CD4-positive, alpha-beta T cell treated with Interleukin-17A for 1 hour (primary cell): ENCODE data around the gene SSR2.
"Not testable (repeated sequence)": the region's sequence is repeated elsewhere in the genome, so short reads cannot be mapped to it uniquely, and the experiment has no call there.

Source experiments
- DNase-seq: peaks from one replicate; pipeline ENCODE4 v3.0.0-alpha.2; 2020

The SSR2 gene

DNA sequence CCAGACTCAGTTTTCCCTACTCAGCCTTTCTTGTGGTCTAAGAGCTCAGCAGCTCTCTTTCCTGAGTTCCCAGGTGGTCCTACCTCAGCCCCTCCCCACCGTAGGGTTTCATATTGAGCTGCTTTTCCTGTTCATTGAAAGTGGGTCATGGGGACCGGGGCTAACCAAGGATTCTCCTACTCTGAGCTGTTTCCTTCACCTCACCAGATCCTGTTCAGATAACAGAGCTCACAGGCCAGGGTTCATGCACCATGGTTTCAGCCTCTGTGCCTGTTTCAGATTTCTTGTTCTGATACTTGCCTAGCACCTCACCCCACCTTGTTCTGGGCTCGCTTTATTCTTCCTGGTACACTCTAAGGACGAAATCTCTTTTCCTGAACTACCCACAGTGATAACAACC, 24.3 kb upstream of the SSR2 start:
- DNase-seq: no peak

DNA sequence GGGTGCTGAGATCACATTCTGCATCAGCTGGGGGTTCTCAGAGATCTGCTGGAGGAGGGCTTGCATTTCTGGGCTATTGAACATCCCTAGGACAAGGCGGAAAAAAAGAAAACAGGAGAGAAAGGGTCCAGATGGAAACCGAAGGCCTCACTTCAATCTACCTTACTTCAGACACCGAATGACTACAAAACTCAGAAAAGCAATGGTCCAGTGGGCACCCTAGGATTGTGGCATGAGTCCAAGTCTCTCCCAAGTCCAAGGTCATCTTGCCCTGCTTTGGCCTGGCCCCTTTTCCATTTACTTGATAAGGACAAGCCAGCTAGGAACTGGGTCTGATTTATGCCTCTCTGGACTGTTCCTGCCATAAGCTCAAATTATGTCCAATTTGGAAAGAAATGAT, 22.1 kb upstream of the SSR2 start:
- no peak for DNase-seq

DNA sequence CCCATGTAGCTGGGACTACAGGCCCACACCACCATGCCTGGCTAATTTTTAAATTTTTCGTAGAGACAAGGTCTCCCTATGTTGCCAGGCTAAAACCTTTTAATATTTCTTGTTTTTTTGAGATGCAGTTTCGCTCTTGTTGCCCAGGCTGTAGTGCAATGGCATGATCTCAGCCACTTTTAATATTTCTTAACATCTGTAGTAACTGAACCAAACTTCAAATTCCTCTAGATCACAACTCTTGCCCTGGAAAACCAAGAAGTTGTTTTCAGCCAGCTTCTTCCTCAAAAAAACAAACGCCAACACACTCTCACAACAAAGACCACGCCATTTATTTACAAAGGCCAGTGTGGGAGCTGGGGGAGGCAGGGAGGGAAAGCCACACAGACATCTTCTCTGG, 14.2 kb upstream of the SSR2 start:
- DNase-seq: not testable (repeated sequence)

- no peak for DNase-seq
Measured at GRCh38 chr1:156033011-156033410, 12.3 kb upstream of the SSR2 start.

- no peak for DNase-seq
Measured at GRCh38 chr1:156026588-156026987, 5.8 kb upstream of the SSR2 start.

GRCh38 chr1:156025876-156026275, 5.1 kb upstream of the SSR2 start:
- DNase-seq: peak; percentile 39

DNA sequence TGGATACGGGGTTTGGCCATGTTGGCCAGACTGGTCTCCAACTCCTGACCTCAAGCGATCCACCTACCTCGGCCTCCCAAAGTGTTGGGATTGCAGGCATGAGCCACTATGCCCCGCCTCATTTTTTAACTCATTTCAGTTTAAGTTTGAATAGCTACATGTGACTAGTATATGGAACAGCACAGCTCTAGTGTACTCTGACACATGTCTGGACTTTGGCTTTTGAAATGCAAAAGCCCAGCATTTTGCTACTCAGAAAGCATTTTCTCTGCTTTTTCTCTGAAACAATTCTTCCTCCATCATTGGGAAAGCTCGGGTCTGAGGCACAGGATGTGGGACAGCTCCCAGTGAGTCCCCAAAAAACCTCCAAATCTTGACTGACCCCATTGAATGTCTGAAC, 4.0 kb upstream of the SSR2 start:
- DNase-seq: no peak

GRCh38 chr1:156021954-156022353, 1.2 kb upstream of the SSR2 start:
- no peak for DNase-seq

GRCh38 chr1:156021093-156021428, 310 bp upstream of the SSR2 start:
- DNase-seq: no peak

DNA sequence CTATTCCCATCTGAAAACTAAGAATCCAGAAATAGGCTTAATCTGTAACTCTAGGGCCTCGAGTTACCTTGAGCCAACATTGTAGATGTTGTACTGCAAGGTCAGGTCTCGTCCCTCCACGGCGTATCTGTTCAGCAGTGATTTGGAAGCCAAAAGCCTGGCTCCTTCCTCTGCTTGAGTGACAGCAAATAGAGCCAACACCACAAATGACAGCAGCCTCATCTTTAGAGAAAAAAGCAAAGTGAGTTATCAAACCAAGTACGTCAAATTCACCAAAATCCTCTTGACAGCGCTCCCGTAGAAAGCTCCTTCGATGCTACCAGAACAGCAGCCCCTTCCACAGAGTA, 832 bp downstream of the SSR2 start:
- DNase-seq: no peak

- DNase-seq: no peak
Measured at GRCh38 chr1:156014829-156015228, 5.9 kb downstream of the SSR2 start.

DNA sequence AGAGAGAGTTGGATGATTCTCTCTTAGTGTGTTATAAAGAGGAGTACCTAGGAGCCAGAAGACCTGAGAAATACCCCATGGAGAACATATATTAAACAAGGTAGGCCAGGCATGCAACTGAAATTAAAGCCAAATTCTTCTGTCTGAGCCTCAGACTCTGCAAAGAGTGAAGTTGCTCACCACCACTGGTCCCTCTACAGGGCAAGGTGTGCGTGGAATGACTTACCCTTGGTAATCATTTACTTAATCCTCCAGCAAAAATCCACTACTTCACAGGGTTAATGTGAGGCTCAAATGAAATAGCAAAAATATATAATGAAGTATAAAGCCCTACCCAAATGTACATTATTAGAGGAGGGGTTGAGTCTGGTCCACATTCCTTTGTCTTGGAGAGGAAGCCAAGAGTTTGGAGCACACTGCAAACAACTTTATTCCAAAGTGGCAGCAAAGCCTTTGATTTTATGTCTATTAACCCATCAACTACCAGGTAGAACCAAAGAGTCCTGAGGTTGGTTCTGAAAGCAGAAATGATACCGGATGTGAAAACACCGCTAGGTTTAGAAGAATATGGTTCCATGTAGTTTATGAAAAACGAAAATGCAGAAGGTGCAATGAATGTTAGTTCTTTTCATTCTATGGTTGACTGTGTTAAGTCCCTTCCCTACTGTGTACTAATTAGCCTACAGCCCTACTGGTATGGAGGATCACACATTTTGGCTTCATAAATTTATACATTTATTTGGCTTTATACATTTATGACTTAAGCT, 8.5 kb downstream of the SSR2 start:
- no peak for DNase-seq

GRCh38 chr1:156009404-156009803, 11.3 kb downstream of the SSR2 start:
- DNase-seq: no peak

DNA sequence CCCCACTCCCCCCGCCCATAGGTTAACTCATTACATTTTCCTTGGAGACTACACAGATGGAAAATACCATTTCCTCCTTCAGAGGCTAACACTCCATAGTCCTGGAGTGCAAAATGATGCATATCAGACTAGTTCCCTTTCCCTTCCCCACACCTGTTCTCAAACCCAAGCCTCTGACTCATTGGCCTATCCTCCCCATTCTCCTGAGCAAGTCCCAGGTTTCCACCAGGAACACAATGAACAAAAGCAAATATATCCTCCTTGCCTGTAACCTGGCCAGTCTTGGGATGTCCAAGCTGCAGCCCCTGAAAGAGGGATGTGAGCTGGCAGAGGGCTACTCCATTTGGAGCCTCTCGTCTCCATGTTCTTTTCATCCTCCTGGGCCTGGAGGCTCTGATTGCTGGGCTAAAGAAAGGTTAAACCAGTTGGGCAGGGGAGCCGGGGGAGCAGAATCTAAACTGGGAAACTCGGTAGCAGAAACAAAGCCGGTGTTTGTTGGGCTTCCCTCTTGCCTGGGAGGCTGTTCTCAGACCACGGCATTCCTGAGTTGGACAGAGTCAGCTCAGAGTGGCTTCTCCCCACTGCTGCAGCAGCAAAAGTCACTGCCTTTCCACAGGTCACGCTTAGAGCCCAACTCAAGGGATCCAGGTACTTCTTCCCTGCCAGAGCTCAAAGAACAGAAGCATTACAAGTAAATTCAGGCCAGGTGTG, 13.9 kb downstream of the SSR2 start:
- no peak for DNase-seq

GRCh38 chr1:156004843-156005584, 15.7 kb downstream of the SSR2 start:
- peak; percentile 63 for DNase-seq

DNA sequence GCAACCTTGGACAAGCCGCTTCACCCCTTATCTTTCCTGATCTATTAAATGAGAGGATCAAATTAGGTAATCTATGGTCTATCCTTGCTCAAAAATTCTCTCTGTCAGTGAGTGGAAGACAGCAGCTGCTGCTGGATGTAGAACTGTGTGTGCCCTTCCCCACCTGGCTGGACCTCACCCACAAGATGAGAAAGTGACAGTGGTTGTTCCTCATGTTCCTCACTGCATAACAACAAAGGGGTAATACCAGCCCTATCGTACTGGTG, 16.9 kb downstream of the SSR2 start:
- DNase-seq: no peak

DNA sequence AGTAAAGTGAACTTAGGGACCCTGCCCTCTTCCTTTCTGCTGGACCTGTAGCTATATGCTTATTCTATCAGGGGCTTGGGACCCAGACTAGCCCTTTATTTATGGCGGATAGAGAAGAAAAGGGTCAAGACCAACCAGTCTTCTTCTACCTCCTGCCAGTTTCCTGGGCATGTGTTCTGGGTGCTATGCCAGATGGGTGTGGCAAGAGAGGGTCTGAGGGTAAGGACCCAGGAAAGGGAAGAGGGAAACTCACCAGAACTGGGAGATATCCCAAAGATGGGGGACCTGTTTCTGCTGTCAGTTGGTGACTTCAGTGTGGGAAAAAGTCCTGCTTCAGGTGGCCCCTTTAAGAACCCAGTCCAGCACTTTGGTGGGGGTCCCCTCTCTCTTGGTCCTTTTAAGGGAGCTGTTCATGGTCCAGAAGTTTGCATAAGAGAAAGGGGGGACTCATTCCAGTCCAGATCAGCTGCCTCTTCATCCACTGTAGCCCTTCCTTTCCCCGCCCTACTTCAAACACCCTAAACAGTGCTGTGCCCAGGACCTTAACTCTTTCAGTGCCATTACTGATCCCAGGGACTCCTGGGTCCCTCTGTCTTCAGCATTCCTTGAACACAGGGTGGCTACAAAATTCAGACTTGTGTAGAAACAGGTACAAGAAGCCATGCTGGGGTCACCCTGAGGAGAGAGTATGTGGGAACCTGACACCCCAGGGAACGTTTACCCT, 18.4 kb downstream of the SSR2 start:
- DNase-seq: no peak

DNA sequence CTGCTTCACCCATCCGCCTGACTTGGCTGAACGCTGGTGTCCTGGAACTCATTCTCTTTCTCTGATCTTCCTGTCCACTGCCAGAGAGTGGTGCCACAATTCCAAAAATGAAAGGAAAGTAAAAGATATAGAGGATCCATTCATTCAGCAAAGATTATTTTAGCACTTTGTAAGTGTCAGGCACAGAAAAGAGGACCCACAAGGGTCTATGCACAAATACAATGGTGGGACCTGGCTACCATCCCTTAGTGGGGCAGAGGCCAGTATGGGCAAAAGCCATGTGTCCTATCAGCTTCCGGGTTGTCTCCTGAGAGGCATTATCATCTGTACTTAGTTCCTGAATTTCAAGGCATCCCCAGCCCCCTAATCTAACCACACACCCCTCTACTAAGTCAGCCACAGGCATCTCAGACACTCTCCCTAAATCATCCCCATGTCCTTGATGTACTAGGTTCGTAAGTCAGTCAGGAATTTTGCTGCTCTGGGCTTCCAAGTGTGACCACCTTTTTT, 19.0 kb downstream of the SSR2 start:
- no peak for DNase-seq

- DNase-seq: no peak
Measured at GRCh38 chr1:156001021-156001661, 19.6 kb downstream of the SSR2 start.

- DNase-seq: no peak
Measured at GRCh38 chr1:155999964-156000363, 20.8 kb downstream of the SSR2 start.

DNA sequence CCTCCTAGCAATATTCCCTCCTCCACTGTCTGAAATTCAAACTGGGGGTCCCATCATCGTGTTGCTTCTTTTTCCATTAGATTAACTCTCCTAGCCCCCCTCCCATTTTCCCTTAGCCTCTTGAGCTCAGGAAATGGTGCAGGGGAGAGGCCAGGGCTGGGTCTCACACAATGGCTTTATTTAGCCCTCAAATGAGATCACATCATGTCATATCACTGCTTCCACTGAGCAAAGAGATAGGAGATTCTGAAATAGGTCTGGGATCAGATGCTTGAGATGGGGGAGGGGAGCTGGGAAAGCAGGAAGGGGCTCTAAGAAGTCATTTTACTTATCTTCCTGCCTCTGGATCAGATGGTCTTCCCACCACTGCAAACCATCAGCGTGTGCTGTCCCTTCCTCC, 24.6 kb downstream of the SSR2 start:
- DNase-seq: no peak

DNA sequence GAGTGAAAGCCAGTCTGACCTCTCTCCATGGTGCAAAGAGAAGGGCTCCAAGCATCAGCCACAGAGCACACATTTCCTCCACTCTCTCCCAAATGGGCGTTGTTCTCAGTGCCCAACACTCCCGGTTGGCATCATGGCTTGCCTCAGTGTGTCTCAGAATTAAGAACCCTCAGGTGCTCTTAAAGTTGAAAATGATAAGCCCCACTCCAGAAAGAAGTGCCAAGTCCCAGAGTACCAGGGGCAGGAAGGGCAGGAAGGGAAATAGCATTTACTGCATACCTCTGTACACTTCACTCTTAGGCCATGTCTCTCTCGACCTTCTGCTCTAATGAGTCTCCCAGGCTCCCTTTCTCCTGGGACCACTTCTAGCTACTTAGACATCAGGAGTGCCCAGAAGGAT, 27.2 kb downstream of the SSR2 start:
- no peak for DNase-seq
